Left ventricle myocardium inferior (tissue), 1 donor: Measurements from ENCODE around the gene RABIF. TPM values are rescaled to one million over a fixed set of nuclear protein-coding genes. Genes with fewer than 3 reads are reported as not detected.

Source experiments
- DNase-seq: peaks from one replicate; pipeline ENCODE4 v3.0.0-alpha.2; 2020
- H3K27ac ChIP-seq: fragments of 200-600 bp; replicated peaks from 2 replicates; pipeline ENCODE4 v1.8.0; 2021
- H3K27me3 ChIP-seq: fragments of 200-600 bp; 2 replicates; pipeline ENCODE4 v1.8.0; 2021; ENCODE audit warnings: low read depth
- H3K36me3 ChIP-seq: fragments of 200-600 bp; 2 replicates; pipeline ENCODE4 v1.8.0; 2021
- H3K4me1 ChIP-seq: fragments of 200-600 bp; 2 replicates; pipeline ENCODE4 v1.8.0; 2021
- H3K4me3 ChIP-seq: fragments of 200-600 bp; 2 replicates; pipeline ENCODE4 v1.8.0; 2021; ENCODE audit warnings: mild to moderate bottlenecking, moderate library complexity
- H3K9me3 ChIP-seq: fragments of 200-600 bp; replicated peaks from 2 replicates; pipeline ENCODE4 v1.8.0; 2021
- intact Hi-C: fragments of 100-400 bp; cut with micrococcal nuclease; formaldehyde crosslinking; loops from one replicate; pipeline ENCODE4 v1.11.0; 2022
- total RNA-seq: library from RNA; stranded (reverse); fragmentation: NEBNext Ultra II Directional; extraction: Animal tissue kit (Norgen Biotek cat#: 25700); gene quantifications from one replicate; pipeline ENCODE4 v1.2.1, GENCODE V29; 2021
- TF ChIP-seq, protein P1 (sequence below): fragments of 200-600 bp; IDR thresholded peaks from 2 replicates; pipeline ENCODE4 v1.8.0; 2021; ENCODE audit warnings: antibody characterized with exemption, mild to moderate bottlenecking, borderline replicate concordance
- donor health status: DM: no; HTN: yes; CAD: no; lungs with severe emphysema.

Gene RABIF
- total RNA-seq, 1 donor from 2014 or later, result 5.4 TPM

DNA sequence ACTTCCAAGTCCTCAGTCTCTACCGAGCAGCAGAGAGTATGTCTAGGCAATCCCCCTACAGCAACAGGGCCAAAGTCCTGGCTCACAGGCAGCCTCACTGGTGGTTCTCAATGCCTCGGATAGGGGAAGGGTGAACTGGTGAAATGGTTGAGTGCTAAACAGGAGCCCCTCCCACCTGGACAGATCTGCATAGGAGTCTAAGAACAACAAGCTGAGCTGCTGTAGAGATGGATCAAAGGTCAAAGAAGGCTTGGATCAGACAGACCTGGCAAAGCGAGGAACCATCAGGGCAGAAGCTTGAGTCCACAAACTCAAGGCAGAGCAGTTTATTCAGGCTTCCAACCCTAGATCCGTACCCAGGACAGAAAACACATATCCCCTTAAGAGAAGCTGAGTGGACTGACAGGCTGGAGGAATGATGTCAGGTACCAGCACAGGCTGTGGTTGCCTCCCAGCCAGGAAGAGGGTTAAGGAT lies 31.8 kb downstream of the RABIF start:
- Histone ChIP-seq H3K27me3 (no peaks in the 10 kb centered on the region), H3K4me1 (peaks cover 20% of the 10 kb centered on the region), H3K27ac (no peak overlapping the region), H3K36me3 (no peaks in the 10 kb centered on the region), H3K9me3 (no peaks in the 10 kb centered on the region), H3K4me3 (no peak overlapping the region)
- no peak for DNase-seq
- TF ChIP-seq, protein P1, sequence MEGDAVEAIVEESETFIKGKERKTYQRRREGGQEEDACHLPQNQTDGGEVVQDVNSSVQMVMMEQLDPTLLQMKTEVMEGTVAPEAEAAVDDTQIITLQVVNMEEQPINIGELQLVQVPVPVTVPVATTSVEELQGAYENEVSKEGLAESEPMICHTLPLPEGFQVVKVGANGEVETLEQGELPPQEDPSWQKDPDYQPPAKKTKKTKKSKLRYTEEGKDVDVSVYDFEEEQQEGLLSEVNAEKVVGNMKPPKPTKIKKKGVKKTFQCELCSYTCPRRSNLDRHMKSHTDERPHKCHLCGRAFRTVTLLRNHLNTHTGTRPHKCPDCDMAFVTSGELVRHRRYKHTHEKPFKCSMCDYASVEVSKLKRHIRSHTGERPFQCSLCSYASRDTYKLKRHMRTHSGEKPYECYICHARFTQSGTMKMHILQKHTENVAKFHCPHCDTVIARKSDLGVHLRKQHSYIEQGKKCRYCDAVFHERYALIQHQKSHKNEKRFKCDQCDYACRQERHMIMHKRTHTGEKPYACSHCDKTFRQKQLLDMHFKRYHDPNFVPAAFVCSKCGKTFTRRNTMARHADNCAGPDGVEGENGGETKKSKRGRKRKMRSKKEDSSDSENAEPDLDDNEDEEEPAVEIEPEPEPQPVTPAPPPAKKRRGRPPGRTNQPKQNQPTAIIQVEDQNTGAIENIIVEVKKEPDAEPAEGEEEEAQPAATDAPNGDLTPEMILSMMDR, result no peak
- intact Hi-C loops, result no loop called here

DNA sequence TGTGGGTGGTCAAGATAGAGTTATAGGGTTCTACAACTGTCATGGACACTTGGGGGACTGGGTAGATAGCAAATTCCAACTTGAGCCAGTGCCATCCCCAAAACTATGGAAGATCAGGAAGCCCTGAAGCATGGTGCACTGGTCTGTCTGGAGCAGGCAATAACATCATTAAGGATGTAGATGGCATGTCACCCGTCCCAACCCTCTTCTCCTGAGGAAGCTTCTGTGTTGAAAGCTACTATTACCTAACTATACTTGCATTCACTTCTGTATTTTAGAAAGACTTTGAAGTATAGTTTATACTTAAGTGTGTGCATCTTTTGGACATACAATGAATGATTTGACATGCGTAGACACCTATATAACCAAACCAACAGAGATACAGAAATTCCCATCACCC lies 32.9 kb downstream of the RABIF start:
- Histone ChIP-seq H3K4me3 (no peak overlapping the region), H3K36me3 (no peaks in the 10 kb centered on the region), H3K9me3 (no peaks in the 10 kb centered on the region), H3K27me3 (no peaks in the 10 kb centered on the region), H3K27ac (no peak overlapping the region), H3K4me1 (peaks cover 11% of the 10 kb centered on the region)
- no peak for DNase-seq
- intact Hi-C loops, result no loop called here
- TF ChIP-seq, protein P1, result no peak

DNA sequence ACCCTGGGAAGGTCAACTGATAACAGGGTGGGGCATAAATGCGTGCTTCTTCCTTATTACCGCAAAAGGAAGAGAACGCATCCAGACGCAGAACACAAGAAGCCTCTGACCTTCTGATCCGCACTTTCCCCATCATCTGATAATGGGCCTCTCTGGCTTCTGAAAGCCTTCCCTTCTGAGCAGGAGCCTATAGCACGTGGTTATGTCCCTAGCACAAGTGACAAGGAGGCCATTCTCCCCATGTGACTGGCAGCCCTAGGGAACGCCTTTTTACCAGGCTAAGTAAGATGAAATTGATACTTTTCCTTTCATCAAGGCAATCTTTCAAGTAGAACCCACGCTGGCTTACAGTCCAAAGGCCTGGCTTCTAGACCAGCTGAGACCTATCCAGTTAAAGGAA lies 34.2 kb downstream of the RABIF start:
- Histone ChIP-seq H3K4me1 (peaks cover 6% of the 10 kb centered on the region), H3K4me3 (no peak overlapping the region), H3K27ac (no peak overlapping the region), H3K36me3 (no peaks in the 10 kb centered on the region), H3K9me3 (no peaks in the 10 kb centered on the region), H3K27me3 (no peaks in the 10 kb centered on the region)
- no peak for DNase-seq
- intact Hi-C loops, result no loop called here
- TF ChIP-seq, protein P1, result no peak

DNA sequence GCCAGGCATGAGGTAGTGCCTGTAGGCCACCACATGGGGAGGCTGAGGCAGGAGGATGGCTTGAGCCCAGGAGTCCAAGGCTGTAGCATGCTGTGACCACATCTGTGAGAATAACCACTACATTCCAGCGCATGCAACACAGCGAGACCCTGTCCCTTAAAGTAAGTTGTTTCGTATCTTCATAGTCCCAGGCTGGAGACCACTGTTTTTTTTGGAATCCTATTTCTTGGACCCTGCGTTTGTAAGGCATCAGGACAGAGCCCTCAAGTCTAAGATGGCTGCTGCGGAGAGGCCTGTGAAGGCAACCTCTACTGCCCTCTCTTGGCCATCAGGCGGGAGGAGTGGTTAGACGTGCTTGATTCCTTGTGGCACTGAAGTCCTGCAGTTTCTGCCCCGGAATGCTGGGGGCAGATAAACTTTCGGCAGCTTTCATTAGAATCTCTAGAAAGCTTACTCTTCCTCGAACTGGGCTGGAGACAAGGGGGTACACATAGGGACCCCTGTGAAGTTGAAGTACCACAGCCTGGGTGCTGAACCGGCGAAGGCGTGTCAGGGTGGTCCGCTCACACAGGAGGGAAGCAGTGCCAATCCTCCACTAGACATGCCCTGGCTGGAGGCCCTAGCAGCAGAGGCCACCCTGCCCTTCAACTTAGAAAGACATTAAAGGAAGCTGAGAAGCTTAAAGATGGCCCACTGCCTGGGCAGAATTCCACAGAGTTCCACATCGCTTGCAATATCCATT lies 36.6 kb downstream of the RABIF start:
- no peak overlapping the region for H3K4me3 ChIP-seq
- H3K27ac ChIP-seq, result no peak overlapping the region
- TF ChIP-seq, protein P1, result peak; percentile 40
- no peaks in the 10 kb centered on the region for H3K27me3 ChIP-seq
- H3K36me3 ChIP-seq, result no peaks in the 10 kb centered on the region
- no peak for DNase-seq
- H3K9me3 ChIP-seq, result no peaks in the 10 kb centered on the region
- H3K4me1 ChIP-seq, result no peaks in the 10 kb centered on the region
- intact Hi-C loops, result no loop called here

DNA sequence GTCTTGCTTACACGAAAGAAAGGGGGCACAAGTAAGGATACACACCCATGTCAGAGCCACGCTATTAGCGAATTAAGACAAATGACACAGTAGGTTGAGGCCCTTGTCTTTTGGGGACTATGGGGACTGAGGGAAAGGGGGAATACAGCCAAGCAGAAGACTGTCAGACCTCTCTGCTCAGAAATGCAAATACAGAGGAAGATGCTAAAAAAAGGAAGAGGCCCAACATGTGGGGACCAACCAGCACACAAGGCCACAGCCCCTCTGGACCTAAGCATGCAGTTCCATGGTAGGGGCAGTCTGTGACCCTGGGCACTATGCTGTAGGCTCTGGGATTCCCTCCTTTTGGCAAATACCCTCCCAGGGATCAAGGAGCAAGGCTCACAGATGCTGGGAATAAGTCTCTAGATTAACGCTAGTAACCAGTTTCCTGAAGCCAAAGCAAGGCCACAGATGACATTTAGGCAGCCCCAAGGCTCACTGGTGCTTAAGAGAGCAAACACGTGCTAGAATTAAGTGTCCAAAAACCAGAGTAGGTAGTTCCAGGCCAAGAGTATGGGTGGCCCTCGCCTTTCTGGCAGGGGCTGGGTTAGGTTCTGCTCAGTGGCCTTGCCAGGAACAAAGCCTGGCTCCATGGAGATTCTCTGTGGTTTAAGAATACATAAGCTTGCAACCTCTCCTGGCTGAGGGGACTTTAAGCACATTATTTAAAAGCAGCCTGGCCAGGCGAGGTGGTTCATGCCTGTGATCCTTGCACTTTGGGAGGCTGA lies 38.2 kb downstream of the RABIF start:
- no peaks in the 10 kb centered on the region for H3K9me3 ChIP-seq
- TF ChIP-seq, protein P1, result no peak
- no peak overlapping the region for H3K27ac ChIP-seq
- no peak for DNase-seq
- H3K4me3 ChIP-seq, result no peak overlapping the region
- no peaks in the 10 kb centered on the region for H3K27me3 ChIP-seq
- no peaks in the 10 kb centered on the region for H3K36me3 ChIP-seq
- intact Hi-C loops, result no loop called here
- H3K4me1 ChIP-seq, result no peaks in the 10 kb centered on the region
